ENCODE data around the gene MACROD2.
A peak's percentile ranks its signal among the peaks of the same experiment; 100 is the strongest.

The MACROD2 gene

DNA sequence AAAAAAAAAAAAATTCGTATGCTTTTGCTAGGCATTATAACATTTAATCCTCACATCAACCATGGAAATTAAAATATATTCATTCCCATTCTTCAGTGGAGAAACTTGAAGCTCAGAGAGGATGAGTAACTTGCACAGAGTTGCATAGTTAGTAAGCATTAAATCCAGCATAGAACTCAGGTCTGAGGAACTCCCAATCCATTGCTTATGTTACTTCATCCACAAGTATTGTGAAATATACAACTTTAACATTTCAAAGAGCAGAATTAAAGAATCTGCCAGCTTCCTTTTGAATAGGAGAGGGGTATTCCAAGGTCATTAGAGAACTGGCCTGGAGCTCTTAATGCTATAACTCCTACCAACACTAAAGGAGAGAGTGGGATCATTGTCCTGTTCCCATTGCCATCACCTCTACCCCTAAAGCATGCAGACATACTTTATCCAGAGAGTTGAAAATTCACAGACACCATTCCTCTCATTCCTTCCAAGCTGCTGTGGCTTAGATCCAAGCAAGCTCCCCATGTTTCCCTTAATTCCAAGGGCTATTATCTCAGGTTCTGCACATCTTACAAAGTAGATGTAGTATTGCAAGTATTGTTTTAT is 250.2 kb downstream of the MACROD2 start:
- no peak for TF ChIP-seq ZNF565 (CRISPR knock-in tag; conservative IDR thresholded peaks at IDR 0.05; ENCODE audit: low read depth)
- no peak for TF ChIP-seq ZNF70 (CRISPR knock-in tag; IDR thresholded peaks at IDR 0.05)
- no peak for TF ChIP-seq OSR1 (CRISPR knock-in tag; IDR thresholded peaks at IDR 0.05)
- peak; percentile 71; the same call in 1 of the 2 replicates for TF ChIP-seq CSDC2 (CRISPR knock-in tag; IDR thresholded peaks at IDR 0.05)
- no peak for TF ChIP-seq ARNTL (CRISPR knock-in tag; IDR thresholded peaks at IDR 0.05; ENCODE audit: borderline replicate concordance, low read depth)
- 0 out of 2 replicates have a peak, but pooled peaks have one; percentile 45 for TF ChIP-seq SNAI2 (CRISPR knock-in tag; IDR thresholded peaks at IDR 0.05)
- TF ChIP-seq ISL1 (CRISPR knock-in tag; IDR thresholded peaks at IDR 0.05) = peak; percentile 78
- TF ChIP-seq PPARA (CRISPR knock-in tag; IDR thresholded peaks at IDR 0.05; ENCODE audit: borderline replicate concordance) = no peak
- TF ChIP-seq TCF4 (CRISPR knock-in tag; IDR thresholded peaks at IDR 0.05; ENCODE audit: borderline replicate concordance) = no peak
- TF ChIP-seq, protein P1, sequence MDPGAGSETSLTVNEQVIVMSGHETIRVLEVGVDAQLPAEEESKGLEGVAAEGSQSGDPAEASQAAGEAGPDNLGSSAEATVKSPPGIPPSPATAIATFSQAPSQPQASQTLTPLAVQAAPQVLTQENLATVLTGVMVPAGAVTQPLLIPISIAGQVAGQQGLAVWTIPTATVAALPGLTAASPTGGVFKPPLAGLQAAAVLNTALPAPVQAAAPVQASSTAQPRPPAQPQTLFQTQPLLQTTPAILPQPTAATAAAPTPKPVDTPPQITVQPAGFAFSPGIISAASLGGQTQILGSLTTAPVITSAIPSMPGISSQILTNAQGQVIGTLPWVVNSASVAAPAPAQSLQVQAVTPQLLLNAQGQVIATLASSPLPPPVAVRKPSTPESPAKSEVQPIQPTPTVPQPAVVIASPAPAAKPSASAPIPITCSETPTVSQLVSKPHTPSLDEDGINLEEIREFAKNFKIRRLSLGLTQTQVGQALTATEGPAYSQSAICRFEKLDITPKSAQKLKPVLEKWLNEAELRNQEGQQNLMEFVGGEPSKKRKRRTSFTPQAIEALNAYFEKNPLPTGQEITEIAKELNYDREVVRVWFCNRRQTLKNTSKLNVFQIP (CRISPR knock-in tag; IDR thresholded peaks at IDR 0.05; ENCODE audit: borderline replicate concordance, low read depth) = no peak
- peak; percentile 90 for ATAC-seq

DNA sequence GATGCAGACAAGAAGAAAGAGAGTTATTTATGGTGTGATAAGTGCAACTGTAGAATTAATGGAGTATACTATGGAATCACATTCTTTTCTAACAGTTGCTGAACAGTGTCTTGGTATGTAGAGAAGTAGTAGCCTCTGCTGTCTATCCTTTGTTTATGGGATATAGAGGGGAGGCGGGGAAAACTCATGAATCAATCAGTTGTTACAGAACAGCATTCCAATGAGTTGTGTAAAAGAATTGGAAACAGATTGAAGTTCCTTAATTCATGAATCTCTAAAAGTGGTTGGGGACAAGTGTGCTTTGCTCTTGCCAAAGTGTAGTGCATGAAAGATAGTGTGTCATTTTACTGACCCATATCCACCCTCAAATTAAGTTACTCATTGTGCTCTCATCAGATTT is 264.4 kb downstream of the MACROD2 start:
- TF ChIP-seq ZNF8 (CRISPR knock-in tag; IDR thresholded peaks at IDR 0.05) (no peak), ISL1 (CRISPR knock-in tag; IDR thresholded peaks at IDR 0.05) (peak; percentile 33; the same call in 1 of the 2 replicates)
- ATAC-seq = peak; percentile 72

DNA sequence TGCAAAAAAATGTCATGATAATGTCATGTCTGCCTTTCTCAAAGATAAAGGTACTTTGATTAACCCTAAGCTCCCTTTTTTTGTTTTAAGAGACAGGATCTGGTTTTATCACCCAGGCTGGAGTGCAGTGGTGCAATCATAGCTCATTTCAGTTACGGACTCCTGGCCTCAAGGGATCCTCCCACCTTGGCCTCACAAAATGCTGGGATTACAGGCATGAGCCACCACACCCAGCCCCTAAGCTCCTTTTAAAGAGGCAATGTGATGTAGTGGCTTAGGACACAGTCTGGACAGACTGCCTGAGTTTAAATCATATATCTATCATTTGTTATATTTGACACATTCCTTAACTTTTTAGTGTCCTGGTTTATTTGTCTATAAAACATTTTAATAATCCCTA is 265.1 kb downstream of the MACROD2 start:
- ATAC-seq = no peak
- TF ChIP-seq, protein P1 (CRISPR knock-in tag; IDR thresholded peaks at IDR 0.05; ENCODE audit: borderline replicate concordance, low read depth) = no peak
- TF ChIP-seq PPARA (CRISPR knock-in tag; IDR thresholded peaks at IDR 0.05; ENCODE audit: borderline replicate concordance) = no peak
- TF ChIP-seq ESRRG (CRISPR knock-in tag; IDR thresholded peaks at IDR 0.05) = no peak
- TF ChIP-seq, protein P2, sequence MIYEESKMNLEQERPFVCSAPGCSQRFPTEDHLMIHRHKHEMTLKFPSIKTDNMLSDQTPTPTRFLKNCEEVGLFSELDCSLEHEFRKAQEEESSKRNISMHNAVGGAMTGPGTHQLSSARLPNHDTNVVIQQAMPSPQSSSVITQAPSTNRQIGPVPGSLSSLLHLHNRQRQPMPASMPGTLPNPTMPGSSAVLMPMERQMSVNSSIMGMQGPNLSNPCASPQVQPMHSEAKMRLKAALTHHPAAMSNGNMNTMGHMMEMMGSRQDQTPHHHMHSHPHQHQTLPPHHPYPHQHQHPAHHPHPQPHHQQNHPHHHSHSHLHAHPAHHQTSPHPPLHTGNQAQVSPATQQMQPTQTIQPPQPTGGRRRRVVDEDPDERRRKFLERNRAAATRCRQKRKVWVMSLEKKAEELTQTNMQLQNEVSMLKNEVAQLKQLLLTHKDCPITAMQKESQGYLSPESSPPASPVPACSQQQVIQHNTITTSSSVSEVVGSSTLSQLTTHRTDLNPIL (CRISPR knock-in tag; IDR thresholded peaks at IDR 0.05; ENCODE audit: low read depth) = no peak
- no peak for TF ChIP-seq ZNF565 (CRISPR knock-in tag; conservative IDR thresholded peaks at IDR 0.05; ENCODE audit: low read depth)
- TF ChIP-seq, protein P3, sequence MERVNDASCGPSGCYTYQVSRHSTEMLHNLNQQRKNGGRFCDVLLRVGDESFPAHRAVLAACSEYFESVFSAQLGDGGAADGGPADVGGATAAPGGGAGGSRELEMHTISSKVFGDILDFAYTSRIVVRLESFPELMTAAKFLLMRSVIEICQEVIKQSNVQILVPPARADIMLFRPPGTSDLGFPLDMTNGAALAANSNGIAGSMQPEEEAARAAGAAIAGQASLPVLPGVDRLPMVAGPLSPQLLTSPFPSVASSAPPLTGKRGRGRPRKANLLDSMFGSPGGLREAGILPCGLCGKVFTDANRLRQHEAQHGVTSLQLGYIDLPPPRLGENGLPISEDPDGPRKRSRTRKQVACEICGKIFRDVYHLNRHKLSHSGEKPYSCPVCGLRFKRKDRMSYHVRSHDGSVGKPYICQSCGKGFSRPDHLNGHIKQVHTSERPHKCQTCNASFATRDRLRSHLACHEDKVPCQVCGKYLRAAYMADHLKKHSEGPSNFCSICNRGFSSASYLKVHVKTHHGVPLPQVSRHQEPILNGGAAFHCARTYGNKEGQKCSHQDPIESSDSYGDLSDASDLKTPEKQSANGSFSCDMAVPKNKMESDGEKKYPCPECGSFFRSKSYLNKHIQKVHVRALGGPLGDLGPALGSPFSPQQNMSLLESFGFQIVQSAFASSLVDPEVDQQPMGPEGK (CRISPR knock-in tag; IDR thresholded peaks at IDR 0.05; ENCODE audit: borderline replicate concordance) = no peak
- TF ChIP-seq ZFP3 (CRISPR knock-in tag; IDR thresholded peaks at IDR 0.05) = no peak
- TF ChIP-seq ZNF70 (CRISPR knock-in tag; IDR thresholded peaks at IDR 0.05) = no peak
- no peak for TF ChIP-seq TCF4 (CRISPR knock-in tag; IDR thresholded peaks at IDR 0.05; ENCODE audit: borderline replicate concordance)
- TF ChIP-seq ZFP30 (CRISPR knock-in tag; IDR thresholded peaks at IDR 0.05) = no peak
- TF ChIP-seq ZC3H10 (CRISPR knock-in tag; IDR thresholded peaks at IDR 0.05) = no peak
- TF ChIP-seq GLIS3 (CRISPR knock-in tag; IDR thresholded peaks at IDR 0.05) = no peak
- no peak for TF ChIP-seq ZNF8 (CRISPR knock-in tag; IDR thresholded peaks at IDR 0.05)
- TF ChIP-seq BACH2 (CRISPR knock-in tag; IDR thresholded peaks at IDR 0.05; ENCODE audit: borderline replicate concordance) = no peak
- TF ChIP-seq ISL1 (CRISPR knock-in tag; IDR thresholded peaks at IDR 0.05) = no peak

DNA sequence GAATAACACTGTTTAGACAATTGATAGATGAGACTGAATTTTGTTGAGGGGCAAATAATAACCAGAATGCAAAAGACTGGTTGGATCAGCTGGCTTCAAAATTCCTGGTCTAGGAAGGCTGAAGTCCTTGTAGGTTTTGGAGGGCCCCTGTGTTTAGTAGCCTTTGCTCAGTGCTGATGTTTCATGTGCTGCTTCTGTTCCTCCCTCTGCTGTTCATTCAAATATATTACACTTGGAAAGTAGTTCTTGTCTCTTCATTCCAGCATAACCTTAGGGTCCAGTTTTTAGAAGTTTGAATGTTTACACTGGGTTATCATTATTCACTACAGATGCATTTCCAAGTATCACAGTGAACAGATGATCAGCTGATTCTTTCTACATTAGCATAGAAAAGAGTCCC is 269.6 kb downstream of the MACROD2 start:
- TF ChIP-seq, protein P1 (CRISPR knock-in tag; IDR thresholded peaks at IDR 0.05; ENCODE audit: borderline replicate concordance, low read depth) = no peak
- TF ChIP-seq ZNF70 (CRISPR knock-in tag; IDR thresholded peaks at IDR 0.05) (no peak), ZNF8 (CRISPR knock-in tag; IDR thresholded peaks at IDR 0.05) (no peak), GLIS3 (CRISPR knock-in tag; IDR thresholded peaks at IDR 0.05) (no peak), BACH2 (CRISPR knock-in tag; IDR thresholded peaks at IDR 0.05; ENCODE audit: borderline replicate concordance) (no peak), CSDC2 (CRISPR knock-in tag; IDR thresholded peaks at IDR 0.05) (no peak), TOX (CRISPR knock-in tag; IDR thresholded peaks at IDR 0.05; ENCODE audit: borderline replicate concordance) (no peak), PPARA (CRISPR knock-in tag; IDR thresholded peaks at IDR 0.05; ENCODE audit: borderline replicate concordance) (no peak), TCF4 (CRISPR knock-in tag; IDR thresholded peaks at IDR 0.05; ENCODE audit: borderline replicate concordance) (no peak), ESRRG (CRISPR knock-in tag; IDR thresholded peaks at IDR 0.05) (no peak), RARB (CRISPR knock-in tag; IDR thresholded peaks at IDR 0.05) (no peak), ARNTL (CRISPR knock-in tag; IDR thresholded peaks at IDR 0.05; ENCODE audit: borderline replicate concordance, low read depth) (no peak), ISL1 (CRISPR knock-in tag; IDR thresholded peaks at IDR 0.05) (no peak), ZFP30 (CRISPR knock-in tag; IDR thresholded peaks at IDR 0.05) (no peak)
- TF ChIP-seq, protein P4, sequence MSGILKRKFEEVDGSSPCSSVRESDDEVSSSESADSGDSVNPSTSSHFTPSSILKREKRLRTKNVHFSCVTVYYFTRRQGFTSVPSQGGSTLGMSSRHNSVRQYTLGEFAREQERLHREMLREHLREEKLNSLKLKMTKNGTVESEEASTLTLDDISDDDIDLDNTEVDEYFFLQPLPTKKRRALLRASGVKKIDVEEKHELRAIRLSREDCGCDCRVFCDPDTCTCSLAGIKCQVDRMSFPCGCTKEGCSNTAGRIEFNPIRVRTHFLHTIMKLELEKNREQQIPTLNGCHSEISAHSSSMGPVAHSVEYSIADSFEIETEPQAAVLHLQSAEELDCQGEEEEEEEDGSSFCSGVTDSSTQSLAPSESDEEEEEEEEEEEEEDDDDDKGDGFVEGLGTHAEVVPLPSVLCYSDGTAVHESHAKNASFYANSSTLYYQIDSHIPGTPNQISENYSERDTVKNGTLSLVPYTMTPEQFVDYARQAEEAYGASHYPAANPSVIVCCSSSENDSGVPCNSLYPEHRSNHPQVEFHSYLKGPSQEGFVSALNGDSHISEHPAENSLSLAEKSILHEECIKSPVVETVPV (CRISPR knock-in tag; IDR thresholded peaks at IDR 0.05) = no peak
- peak; percentile 75 for ATAC-seq
